Left colon (tissue), 2 donors: ENCODE results near the gene CARD11. TPM values are rescaled to one million over a fixed set of nuclear protein-coding genes. Genes with fewer than 3 reads are reported as not detected.
"Not testable (repeated sequence)": the region's sequence is repeated elsewhere in the genome, so short reads cannot be mapped to it uniquely, and the experiment has no call there.

Experiments
- ATAC-seq: fragments of 200-7000 bp; cut with Tn5 transposase; one replicate; pipeline ENCODE4 v1.9.1; 2020; ENCODE audit warnings: mild to moderate bottlenecking, moderate library complexity
- DNase-seq, 2 donors: peaks; one replicate each; pipeline ENCODE4 v3.0.0-alpha.2; 2020
- intact Hi-C, 2 donors: fragments of 100-400 bp; cut with DNase I in 1 of 2; cut with micrococcal nuclease in 1 of 2; formaldehyde crosslinking; loops; one replicate each; pipeline versions ENCODE4 v1.11.2 to v1.14.0; 2022; cut with DNase I, micrococcal nuclease
- total RNA-seq, 2 donors: library from RNA; stranded (reverse); fragmentation: NEBNext Ultra II Directional; extraction: Animal tissue kit (Norgen Biotek cat#: 25700); gene quantifications; one replicate each; pipeline ENCODE4 v1.2.1, GENCODE V29; 2021
- donor health status: DM: no; HTN: no; CAD: no.
- donor health status: DM: yes; HTN: yes; CAD: no.

CARD11 gene
- total RNA-seq, 2 donors from 2014 or later = 2.0 to 2.8 TPM

DNA sequence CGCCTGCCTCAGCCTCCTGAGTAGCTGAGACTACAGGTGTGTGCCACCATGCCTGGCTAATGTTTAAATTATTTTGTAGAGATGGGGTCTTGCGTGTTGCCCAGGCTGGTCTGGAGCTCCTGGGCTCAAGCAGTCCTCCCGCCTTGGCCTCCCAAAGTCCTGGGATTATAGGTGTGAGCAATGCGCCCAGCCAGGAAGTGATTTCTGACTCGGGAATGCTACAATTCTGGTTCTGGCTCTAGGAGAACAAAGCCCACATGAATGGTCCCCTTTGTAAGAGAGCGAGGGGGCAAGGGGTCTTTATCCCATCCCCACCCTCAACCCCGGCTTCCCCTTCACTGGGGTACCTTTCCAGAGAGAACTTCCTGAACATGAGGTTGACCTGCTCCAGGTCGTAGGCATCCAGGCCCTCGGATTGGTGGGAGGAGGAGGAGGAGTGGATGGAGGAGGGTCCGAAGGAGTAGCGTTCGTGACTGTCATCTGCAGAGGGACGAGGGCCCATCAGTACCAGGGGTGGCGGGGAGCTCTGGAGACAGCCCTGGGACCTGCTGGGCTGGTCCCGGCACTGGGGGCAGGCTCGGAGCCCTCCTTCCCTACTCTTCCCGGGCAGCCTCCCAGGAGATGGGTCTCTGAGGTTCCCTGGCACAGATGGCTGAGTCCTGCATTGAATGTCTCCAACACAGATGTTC lies 119.6 kb downstream of the CARD11 start:
- DNase-seq = no peak
- intact Hi-C loops = no loop called here
- ATAC-seq = no peak

DNA sequence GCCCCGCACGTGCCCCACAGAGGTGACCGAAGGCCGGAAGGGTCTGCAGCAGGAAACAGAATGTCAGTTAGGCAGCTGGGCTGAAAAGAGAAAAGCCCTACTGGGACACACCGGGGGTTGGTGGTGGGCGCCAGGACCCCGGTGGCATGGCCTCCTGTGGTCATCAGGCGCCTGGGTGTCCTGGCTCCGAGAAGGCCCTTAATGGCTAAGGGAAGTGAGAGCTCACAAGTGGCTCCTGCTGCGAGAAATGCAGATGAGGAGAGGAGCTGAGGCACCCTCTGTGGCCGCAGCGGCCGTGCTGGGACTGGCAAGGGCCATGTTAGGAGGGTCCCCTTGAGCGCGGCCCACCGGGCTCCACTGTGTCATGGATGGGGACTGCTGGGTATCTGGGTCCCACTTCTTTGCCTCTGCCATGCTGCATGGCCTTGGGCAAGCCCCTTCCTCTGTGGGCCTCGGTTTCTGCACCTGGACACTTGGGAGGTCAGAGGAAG lies 120.3 kb downstream of the CARD11 start:
- intact Hi-C loops = no loop called here
- ATAC-seq (no peak), DNase-seq (no peak)

DNA sequence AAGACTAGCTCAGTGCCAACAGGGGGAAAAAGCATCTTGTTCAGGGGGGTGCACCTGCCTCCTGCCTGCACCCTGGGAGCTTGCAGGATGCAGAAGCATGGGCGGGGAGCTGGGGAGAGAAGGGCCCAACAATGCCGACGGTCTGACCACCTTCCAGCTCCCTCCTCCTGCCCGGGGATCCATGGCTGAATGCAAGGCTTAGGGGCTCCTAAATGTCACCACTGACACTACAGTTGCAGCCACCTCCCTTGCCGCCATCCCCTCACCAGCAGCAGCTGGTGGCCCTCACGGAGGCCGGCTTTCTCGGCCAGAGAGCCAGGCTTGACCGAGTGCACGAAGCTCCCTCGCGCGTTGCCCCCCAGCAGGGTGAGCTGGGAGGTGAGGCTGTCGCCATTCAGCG lies 120.8 kb downstream of the CARD11 start:
- DNase-seq (no peak), ATAC-seq (no peak)
- intact Hi-C loops = no loop called here

DNA sequence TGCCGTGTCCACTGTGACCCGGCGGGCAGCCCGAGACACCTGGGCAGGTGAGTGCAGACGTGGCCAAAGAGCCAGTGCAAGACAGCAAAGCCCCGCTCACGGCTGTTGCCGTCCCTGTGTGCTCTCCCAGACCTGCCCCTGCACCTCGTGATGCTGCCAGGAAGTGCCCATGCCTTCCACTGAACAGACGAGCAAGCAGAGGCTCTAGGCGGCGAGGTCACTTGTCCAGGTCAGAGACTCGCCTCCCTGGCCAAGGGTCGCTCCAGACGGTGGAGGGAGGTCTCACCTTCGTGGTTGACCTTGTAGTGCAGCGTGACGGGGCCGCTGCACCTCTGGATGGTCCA lies 121.3 kb downstream of the CARD11 start:
- DNase-seq = no peak
- ATAC-seq = no peak
- intact Hi-C loops = no loop called here

DNA sequence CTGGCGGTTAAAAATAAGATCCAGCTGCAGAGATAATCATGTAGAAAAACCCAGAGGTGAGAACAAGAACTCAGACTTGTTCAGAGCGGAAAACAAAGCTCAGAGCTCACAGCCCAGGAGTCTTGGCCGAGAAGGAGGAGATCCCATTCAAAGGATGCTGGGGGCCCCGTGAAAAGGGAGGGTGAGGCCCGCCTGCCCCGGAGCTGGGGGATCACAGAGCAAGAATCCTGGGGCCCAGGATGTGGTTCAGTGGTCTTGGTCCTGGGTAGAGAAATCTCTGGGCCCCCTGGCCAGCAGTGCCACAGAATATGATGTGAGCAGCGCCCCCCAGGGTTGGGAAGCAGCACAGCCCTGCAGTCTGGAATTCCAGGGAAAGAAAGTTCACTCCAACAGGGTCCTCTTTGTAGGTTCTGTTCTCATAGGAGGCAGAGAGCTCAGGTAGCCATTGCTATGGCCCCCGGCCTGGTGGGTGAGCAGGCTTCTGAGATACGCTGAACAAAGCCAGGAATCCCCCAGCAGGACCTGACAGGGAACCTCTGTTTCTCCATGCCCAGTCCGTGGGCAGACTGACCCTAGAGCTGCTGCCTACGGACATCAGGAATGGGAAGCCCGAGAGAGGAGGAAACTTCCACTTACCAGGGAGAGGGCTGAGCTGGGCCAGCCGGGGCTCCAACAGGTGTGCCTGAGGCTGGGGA lies 121.9 kb downstream of the CARD11 start:
- no peak for ATAC-seq
- intact Hi-C loops = no loop called here
- DNase-seq = no peak

DNA sequence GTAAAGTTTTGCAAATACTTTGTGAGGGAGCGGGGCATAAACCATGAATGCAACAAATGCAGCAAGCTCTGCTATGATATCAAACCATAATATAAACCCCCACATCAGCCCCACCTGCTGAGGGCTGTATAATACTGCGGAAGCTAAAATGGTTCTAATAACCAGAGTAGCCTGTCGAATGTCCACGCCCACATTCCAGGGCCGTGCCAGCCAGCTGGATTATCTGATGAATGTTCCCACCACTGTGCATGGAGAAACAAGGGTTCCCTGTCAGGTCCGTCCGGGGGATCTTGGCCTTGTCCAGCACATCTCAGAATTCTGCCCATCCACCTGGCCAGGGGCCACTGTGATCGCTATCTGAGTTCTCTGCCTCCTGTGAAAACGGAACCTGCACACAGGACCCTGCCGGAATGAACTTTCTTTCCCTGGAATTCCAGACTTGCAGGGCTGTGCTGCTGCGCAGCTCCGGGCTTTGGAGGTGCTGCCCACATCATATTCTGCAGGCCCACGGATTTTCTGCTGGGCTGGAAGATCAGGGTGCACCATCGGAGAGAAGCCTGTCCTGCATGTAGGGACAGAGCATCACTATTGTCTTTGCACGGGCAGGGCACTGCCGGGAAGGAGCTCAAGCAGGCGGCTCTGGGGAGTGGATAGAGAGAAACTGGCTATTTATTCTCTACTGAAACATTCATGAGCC lies 122.6 kb downstream of the CARD11 start:
- ATAC-seq = no peak
- intact Hi-C loops = no loop called here

DNA sequence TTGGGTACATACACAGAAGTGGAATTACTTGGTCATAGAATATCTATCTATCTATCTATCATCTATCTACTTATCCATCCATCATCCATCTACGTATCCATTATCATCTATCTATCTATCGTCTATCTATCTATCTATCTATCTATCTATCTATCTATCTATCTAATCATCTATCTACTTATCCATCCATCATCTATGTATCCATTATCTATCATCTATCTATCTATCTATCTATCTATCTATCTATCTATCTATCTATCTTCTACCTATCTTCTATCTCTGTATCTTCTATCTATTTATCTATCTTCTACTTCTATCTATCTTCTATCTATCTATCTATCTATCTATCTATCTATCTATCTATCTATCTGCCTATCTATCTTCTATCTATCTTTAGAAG lies 123.2 kb downstream of the CARD11 start:
- DNase-seq, ATAC-seq, intact Hi-C loops: not testable (repeated sequence)

More for the DNA sequence above, 122.6 kb downstream of the CARD11 start:
- no peak for DNase-seq

DNA sequence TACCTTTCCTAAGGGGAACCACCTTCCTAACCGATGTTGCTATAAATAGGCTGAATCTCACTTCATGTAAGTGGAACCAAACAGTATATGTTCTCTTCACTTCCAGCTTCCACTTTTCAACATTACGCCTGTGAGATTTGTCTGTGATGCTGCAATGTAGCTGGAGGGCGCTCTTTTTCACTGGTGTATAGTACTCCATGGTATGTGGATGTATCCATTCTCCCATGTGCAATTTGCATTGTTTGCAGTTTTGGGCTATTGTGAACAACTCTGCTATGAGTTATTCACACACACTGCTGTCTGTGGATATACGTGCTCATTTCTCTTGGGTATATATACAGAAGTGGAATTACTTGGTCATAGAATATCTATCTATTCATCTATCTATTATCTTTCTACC lies 123.6 kb downstream of the CARD11 start:
- no peak for DNase-seq
- intact Hi-C loops = no loop called here
- no peak for ATAC-seq

DNA sequence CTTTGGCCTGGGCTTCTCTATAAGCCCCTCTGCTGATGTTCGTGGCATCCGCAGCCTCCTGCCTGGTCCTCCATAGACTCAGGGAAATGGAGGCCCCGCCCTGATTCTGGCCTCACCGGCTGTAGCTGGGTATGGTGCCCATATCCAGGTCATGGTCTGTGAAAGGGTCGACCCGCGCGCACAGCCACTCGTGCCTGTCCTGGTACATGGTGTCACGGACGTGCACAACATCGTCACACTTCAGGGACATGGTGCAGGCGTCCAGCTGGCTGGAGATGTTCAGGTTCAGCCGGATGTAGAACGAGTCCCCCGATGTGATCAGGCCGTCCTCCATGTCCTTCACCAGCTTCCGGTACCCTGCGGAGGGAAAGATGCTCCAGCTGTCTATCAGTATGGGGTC lies 124.4 kb downstream of the CARD11 start:
- ATAC-seq = no peak
- no peak for DNase-seq
- intact Hi-C loops = no loop called here

DNA sequence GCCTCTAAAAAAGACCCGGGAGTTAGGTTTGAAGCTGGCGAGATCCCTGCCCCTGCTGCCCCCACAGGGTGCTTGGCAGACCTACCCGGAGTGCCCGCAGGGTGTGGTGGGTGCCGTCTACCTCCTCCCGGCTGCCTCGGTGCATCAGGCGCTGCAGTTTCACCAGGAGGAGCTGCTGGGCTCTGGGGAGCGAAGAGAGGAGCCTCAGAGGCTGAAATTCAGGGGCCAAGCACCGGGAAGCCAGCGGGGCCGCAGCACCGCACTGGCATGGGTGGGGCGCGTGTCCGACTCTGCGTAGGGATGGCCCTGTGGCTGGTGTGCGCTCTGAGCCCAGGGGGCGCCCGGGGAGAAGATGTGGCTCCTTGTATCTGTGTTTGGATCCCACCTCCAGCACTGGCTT lies 125.3 kb downstream of the CARD11 start:
- no peak for ATAC-seq
- intact Hi-C loops = no loop called here
- no peak for DNase-seq

DNA sequence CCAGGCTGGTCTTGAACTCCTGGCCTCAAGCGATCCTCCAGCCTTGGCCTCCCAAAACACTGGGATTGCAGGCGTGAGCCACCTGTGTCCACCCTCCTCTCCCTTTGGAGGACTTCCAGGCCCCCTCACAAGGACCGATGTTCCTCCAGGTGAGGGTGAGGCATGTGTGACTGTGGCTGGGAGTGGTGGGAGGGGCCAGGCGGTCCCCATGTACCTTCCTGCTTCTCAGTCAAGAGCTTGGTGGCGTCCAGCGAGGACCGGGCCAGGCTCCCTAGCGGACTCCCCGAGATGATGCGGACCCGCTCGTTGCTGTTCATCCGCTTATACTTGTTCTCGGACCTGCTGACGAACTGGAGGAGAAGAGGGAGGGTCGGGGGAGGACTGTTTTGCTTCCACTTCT lies 128.6 kb downstream of the CARD11 start:
- intact Hi-C loops = no loop called here
- DNase-seq (no peak), ATAC-seq (no peak)

DNA sequence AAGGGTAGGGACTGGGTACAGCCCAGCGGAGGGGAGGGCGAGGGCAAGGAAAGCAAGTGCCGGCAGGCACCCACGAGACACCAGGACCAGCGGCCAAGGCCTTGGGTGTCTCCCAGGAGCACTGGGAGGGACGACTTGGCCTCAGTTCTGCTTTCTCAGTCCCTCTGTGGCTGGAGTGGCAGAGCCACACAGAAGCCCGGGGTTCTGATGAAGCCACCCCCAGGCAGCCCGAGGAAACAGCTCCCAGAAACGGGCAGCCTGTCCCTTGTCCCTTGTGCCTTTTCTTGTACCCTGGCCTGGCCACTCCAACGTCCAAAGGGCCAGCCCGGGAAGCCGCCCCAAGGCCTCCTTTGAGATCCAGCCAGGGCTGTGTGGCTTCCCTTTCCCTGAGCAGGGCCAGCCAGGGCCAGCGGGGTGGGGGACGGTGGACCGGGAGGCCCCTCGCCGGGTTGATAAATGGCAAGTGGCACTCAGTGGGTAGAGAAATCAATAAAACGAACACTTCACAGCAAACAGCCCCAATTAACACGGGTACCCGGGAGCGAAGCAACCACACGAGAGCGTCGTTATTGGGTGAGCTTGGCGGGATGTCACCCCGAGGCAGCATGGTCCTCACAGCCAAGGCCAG lies 129.8 kb downstream of the CARD11 start:
- ATAC-seq = no peak
- DNase-seq = no peak

DNA sequence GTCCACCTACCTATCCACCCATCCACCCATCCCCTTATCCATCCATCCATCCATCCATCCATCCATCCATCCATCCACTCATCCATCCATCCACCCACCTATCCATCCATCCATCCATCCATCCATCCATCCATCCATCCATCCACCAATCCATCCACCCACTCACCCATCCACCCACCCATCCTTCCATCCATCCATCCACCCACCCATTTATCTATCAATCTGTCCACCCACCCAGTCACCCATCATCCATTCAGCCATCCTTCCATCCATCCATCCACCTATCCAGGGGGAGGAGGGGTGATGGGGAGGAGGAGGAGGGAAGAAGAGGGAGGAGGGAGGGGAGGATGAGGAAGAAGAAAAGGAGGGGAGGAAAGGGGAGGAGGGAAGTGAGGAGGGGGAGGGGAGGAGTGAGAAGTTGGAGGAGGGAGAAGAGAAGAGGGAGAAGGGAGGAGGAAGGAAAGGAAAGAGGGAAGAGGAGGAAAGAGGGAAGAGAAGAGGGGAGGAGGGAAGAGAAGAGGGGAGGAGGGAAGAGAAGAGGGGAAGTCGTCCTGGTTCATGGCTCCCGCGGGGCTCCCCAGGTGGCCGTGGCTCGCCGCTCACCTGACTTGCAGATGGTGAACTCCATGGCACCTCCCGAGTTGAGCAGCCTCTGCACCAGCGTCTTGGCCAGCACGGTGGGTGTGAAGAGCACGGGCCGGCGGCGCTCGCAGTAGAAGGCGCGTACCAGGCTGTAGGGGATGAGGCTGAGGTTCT lies 130.8 kb downstream of the CARD11 start:
- ATAC-seq = no peak
- DNase-seq = no peak
- intact Hi-C loops = no loop called here

More for the DNA sequence above, 129.8 kb downstream of the CARD11 start:
- intact Hi-C loops = no loop called here

DNA sequence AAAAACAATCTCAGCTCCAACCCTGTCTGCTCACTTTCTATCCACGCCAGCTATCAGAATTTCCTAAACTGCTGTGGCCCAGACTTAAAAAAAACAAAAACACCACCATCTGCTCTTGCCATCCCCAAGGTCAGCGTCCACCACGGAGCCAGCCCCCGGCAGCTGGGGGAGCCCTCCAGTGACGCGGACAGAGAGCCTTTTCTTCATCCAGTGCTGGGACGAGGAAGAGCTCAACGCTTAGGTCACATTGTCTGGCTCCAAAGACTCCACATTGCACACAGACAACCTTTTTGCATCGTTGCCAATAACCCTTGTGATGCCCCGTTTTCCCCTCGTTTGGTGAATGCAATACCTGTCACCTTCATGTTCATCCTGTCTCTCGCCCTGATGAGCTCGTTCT lies 132.2 kb downstream of the CARD11 start:
- no peak for ATAC-seq
- intact Hi-C loops = no loop called here
- no peak for DNase-seq

DNA sequence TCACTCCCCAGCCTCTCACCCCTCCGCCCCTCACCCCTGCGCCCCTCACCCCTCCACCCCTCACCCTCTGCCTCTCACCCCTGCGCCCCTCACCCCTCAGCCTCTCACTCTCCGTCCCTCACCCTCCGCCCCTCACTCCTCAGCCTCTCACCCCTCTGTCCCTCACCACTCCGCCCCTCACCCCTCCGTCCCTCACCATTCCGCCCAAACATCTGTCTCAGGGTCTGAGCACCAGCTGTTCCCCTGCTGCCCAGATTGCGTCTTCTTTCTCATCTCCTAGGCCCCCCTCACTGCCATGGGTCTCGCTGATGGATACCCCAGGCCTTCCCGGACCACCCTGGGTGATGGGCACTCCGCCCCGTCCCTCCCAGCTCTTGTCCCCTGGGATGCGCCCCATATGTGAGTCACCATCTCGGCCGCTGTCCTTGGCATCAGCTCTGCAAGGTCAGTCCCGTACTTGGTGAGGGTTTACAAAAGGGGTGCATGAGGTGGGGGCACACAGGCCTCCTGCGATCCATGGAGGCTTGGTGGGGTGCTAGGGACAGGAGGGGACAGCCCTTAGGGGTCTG lies 134.1 kb downstream of the CARD11 start:
- intact Hi-C loops = no loop called here
- ATAC-seq (no peak), DNase-seq (no peak)

DNA sequence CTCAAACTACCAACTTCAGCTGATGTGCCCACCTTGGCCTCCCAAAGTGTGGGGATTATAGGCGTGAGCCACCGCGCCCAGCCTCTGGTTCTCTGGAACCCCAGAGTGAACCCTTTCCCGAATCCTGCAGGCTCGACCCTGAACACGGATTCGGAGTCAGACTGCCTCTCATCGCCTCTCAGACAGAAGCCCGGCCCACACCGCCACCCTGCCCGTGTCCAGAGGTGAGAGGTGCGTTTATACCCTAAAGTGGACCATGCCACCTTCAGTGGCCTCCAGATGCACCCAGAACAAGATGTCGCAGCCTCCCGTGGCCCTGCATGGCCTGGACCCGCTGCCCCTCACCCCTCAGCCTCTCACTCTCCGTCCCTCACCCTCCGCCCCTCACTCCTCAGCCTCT lies 134.6 kb downstream of the CARD11 start:
- intact Hi-C loops = no loop called here
- DNase-seq (no peak), ATAC-seq (no peak)

DNA sequence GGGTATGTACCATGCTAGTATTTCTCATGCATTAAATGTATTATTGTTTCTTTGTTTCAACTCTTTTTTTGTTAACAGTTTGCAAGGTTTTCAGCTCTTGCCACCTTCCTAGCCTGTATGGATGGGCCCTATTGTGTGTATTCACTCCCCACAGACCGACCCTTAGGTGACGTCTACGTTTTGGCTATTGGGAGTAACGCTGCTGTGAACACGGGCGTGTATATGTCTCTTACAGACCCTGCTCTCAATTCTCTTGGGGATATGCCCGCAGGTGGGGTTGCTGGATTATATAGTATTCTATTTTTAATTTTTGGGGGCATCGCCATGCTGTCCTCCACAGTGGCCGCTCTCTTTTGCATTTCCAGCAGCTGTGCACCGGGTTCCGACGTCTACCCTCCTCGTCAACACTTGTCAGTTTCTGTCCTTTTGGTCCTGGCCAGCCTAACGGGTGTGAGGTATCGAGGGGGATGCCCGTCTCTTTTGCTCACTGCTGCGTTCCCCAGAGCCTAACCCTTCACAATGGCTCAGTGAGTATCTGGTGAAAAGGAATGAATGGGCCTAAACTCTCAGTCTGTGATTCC lies 135.5 kb downstream of the CARD11 start:
- no peak for ATAC-seq

DNA sequence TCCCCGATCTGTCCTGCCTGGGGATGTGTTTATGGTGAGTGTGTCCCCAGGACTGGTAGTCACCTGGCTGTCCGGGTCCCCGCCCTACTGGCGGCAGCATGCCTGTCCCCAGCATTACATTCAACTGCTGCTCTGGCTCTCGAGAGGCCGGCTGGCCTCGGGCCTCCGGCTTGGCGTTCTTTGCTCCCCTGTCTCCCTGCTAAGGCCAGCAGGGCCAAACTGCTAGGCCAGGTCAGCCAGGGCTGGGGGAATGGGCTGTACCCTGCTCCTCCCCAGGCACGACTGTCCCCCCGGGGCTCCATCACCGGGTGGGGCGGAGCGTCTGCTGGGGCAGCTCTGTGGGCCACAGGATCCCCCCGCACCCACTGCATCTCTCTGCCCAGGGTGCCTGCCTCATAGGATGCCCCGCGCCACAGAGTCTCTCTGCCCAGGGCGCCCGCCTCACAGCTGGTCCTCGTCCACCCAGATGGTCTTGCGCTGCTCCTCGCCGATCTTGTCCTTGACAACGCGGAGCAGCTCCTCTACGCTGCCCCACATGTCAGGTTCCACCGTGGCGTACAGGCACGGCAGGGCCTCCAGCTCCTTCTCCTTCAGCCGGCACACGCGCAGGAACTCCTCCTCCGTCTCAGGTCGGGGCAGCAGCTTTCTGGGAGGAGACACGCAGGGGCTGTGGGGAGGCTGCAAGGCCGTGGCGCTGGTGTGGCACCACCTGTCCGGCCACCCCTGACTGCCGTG lies 137.3 kb downstream of the CARD11 start:
- no peak for ATAC-seq
- intact Hi-C loops = no loop called here
- no peak for DNase-seq

More for the DNA sequence above, 135.5 kb downstream of the CARD11 start:
- intact Hi-C loops = no loop called here
- DNase-seq = no peak
